Activated effector memory CD4-positive, alpha-beta T cell treated with anti-CD3 and anti-CD28 coated beads, Interleukin-2, amount 50 U/mL, for 16 hours (primary cell): Measurements from ENCODE around the gene ZNF608.

Experiments used
- DNase-seq: peaks from one replicate; pipeline ENCODE4 v3.0.0-alpha.2; 2020

Gene ZNF608

GRCh38 chr5:124745928-124746915 is at the start of gene ZNF608:
TSS of gene ZNF608 (minus strand) at chr5:124746639. CDS start at chr5:124744989, 1,650 bp downstream.
- DNase-seq = no peak

- no peak for DNase-seq
Observed at GRCh38 chr5:124795829-124796228, 49.4 kb upstream of the ZNF608 start.

GRCh38 chr5:124790895-124791732 is 44.7 kb upstream of the ZNF608 start:
- DNase-seq = no peak

- no peak for DNase-seq
Observed at GRCh38 chr5:124790301-124790894, 44.0 kb upstream of the ZNF608 start.

- DNase-seq = no peak
Observed at GRCh38 chr5:124789104-124789605, 42.7 kb upstream of the ZNF608 start.

GRCh38 chr5:124783794-124784193 is 37.4 kb upstream of the ZNF608 start:
- no peak for DNase-seq

- no peak for DNase-seq
Observed at GRCh38 chr5:124783285-124783684, 36.8 kb upstream of the ZNF608 start.

GRCh38 chr5:124782262-124782661 is 35.8 kb upstream of the ZNF608 start:
- no peak for DNase-seq

- DNase-seq = no peak
Observed at GRCh38 chr5:124780011-124780410, 33.6 kb upstream of the ZNF608 start.

GRCh38 chr5:124773315-124774311 is 27.2 kb upstream of the ZNF608 start:
- no peak for DNase-seq

- no peak for DNase-seq
Observed at GRCh38 chr5:124772457-124773200, 26.2 kb upstream of the ZNF608 start.

GRCh38 chr5:124771761-124772160 is 25.3 kb upstream of the ZNF608 start:
- no peak for DNase-seq

GRCh38 chr5:124764992-124765611 is 18.7 kb upstream of the ZNF608 start:
- DNase-seq = no peak

- DNase-seq = no peak
Observed at GRCh38 chr5:124764585-124764984, 18.1 kb upstream of the ZNF608 start.

GRCh38 chr5:124761010-124761409 is 14.6 kb upstream of the ZNF608 start:
- no peak for DNase-seq

- no peak for DNase-seq
Observed at GRCh38 chr5:124760608-124761007, 14.2 kb upstream of the ZNF608 start.

GRCh38 chr5:124755565-124755964 is 9.1 kb upstream of the ZNF608 start:
- no peak for DNase-seq

GRCh38 chr5:124755041-124755440 is 8.6 kb upstream of the ZNF608 start:
- no peak for DNase-seq

- DNase-seq = no peak
Observed at GRCh38 chr5:124754206-124754927, 7.9 kb upstream of the ZNF608 start.
